ENCODE results near the gene TAPT1. TPM values are rescaled to one million over a fixed set of nuclear protein-coding genes. Genes with fewer than 3 reads are reported as not detected.

Gene TAPT1
- total and polyA plus RNA-seq, 9 donors = 21.2 to 35.2 (median 29.5) TPM

- peak; percentile 46 for DNase-seq
- H3K4me1 ChIP-seq (ENCODE audit: control insufficient read depth, insufficient read depth, low read length) = peaks cover 53% of the 10 kb centered on the region
- no peaks in the 10 kb centered on the region for H3K36me3 ChIP-seq (ENCODE audit: control insufficient read depth, insufficient read depth, low read length)
- H3K4me3 ChIP-seq (ENCODE audit: low read length) = no peak overlapping the region
- H3K9me3 ChIP-seq (replicated peaks; ENCODE audit: control insufficient read depth, low read depth, low read length) = peaks cover 8% of the 10 kb centered on the region
- no peaks in the 10 kb centered on the region for H3K27me3 ChIP-seq (ENCODE audit: control insufficient read depth, insufficient read depth, low read length)
- no peak overlapping the region for H3K27ac ChIP-seq (ENCODE audit: low read length)
Measured at GRCh38 chr4:16140879-16141249, 85.4 kb downstream of the TAPT1 start.

- H3K9me3 ChIP-seq (replicated peaks; ENCODE audit: control insufficient read depth, low read depth, low read length) = peaks cover 8% of the 10 kb centered on the region
- no peak overlapping the region for H3K27ac ChIP-seq (ENCODE audit: low read length)
- no CpG with 5 or more reads among the region's 4 CpGs for WGBS (ENCODE audit: insufficient coverage)
- H3K4me1 ChIP-seq (ENCODE audit: control insufficient read depth, insufficient read depth, low read length) = peaks cover 58% of the 10 kb centered on the region
- H3K27me3 ChIP-seq (ENCODE audit: control insufficient read depth, insufficient read depth, low read length) = no peaks in the 10 kb centered on the region
- H3K4me3 ChIP-seq (ENCODE audit: low read length) = no peak overlapping the region
- H3K36me3 ChIP-seq (ENCODE audit: control insufficient read depth, insufficient read depth, low read length) = no peaks in the 10 kb centered on the region
- DNase-seq = no peak
Measured at GRCh38 chr4:16140231-16140878, 85.9 kb downstream of the TAPT1 start.

GRCh38 chr4:16139066-16139945 is 87.0 kb downstream of the TAPT1 start:
- H3K36me3 ChIP-seq (ENCODE audit: control insufficient read depth, insufficient read depth, low read length) = no peaks in the 10 kb centered on the region
- peaks cover 8% of the 10 kb centered on the region for H3K9me3 ChIP-seq (replicated peaks; ENCODE audit: control insufficient read depth, low read depth, low read length)
- no peaks in the 10 kb centered on the region for H3K27me3 ChIP-seq (ENCODE audit: control insufficient read depth, insufficient read depth, low read length)
- no peak for DNase-seq
- no peak overlapping the region for H3K4me3 ChIP-seq (ENCODE audit: low read length)
- 97% methylated on average over 5 of the region's 8 CpGs for WGBS (ENCODE audit: insufficient coverage)
- no peak overlapping the region for H3K27ac ChIP-seq (ENCODE audit: low read length)
- peaks cover 60% of the 10 kb centered on the region for H3K4me1 ChIP-seq (ENCODE audit: control insufficient read depth, insufficient read depth, low read length)

- Histone ChIP-seq H3K4me1 (ENCODE audit: control insufficient read depth, insufficient read depth, low read length) (peaks cover 56% of the 10 kb centered on the region), H3K27me3 (ENCODE audit: control insufficient read depth, insufficient read depth, low read length) (no peaks in the 10 kb centered on the region), H3K27ac (ENCODE audit: low read length) (peak overlapping the region; percentile 82), H3K9me3 (replicated peaks; ENCODE audit: control insufficient read depth, low read depth, low read length) (peaks cover 4% of the 10 kb centered on the region), H3K36me3 (ENCODE audit: control insufficient read depth, insufficient read depth, low read length) (no peaks in the 10 kb centered on the region), H3K4me3 (ENCODE audit: low read length) (no peak overlapping the region)
- 82% methylated on average over 2 of the region's 5 CpGs for WGBS (ENCODE audit: insufficient coverage)
- DNase-seq = peak; percentile 89
Measured at GRCh38 chr4:16136827-16137226, 89.4 kb downstream of the TAPT1 start.

GRCh38 chr4:16136311-16136710 is 90.0 kb downstream of the TAPT1 start:
- DNase-seq = peak; percentile 83
- WGBS (ENCODE audit: insufficient coverage) = no CpG with 5 or more reads among the region's 1 CpG

GRCh38 chr4:16133406-16133805 is 92.9 kb downstream of the TAPT1 start:
- Histone ChIP-seq H3K9me3 (replicated peaks; ENCODE audit: control insufficient read depth, low read depth, low read length) (peaks cover 4% of the 10 kb centered on the region), H3K4me1 (ENCODE audit: control insufficient read depth, insufficient read depth, low read length) (peaks cover 27% of the 10 kb centered on the region), H3K27ac (ENCODE audit: low read length) (no peak overlapping the region), H3K27me3 (ENCODE audit: control insufficient read depth, insufficient read depth, low read length) (no peaks in the 10 kb centered on the region), H3K36me3 (ENCODE audit: control insufficient read depth, insufficient read depth, low read length) (no peaks in the 10 kb centered on the region), H3K4me3 (ENCODE audit: low read length) (no peak overlapping the region)
- DNase-seq = no peak
- WGBS (ENCODE audit: insufficient coverage) = no CpG with 5 or more reads among the region's 1 CpG

More at GRCh38 chr4:16136311-16136710, 90.0 kb downstream of the TAPT1 start:
- no peak overlapping the region for H3K4me3 ChIP-seq (ENCODE audit: low read length)
- peaks cover 53% of the 10 kb centered on the region for H3K4me1 ChIP-seq (ENCODE audit: control insufficient read depth, insufficient read depth, low read length)
- H3K27ac ChIP-seq (ENCODE audit: low read length) = peak overlapping the region; percentile 82
- no peaks in the 10 kb centered on the region for H3K27me3 ChIP-seq (ENCODE audit: control insufficient read depth, insufficient read depth, low read length)
- H3K36me3 ChIP-seq (ENCODE audit: control insufficient read depth, insufficient read depth, low read length) = no peaks in the 10 kb centered on the region
- H3K9me3 ChIP-seq (replicated peaks; ENCODE audit: control insufficient read depth, low read depth, low read length) = peaks cover 4% of the 10 kb centered on the region

GRCh38 chr4:16131293-16131692 is 95.0 kb downstream of the TAPT1 start:
- H3K36me3 ChIP-seq (ENCODE audit: control insufficient read depth, insufficient read depth, low read length) = no peaks in the 10 kb centered on the region
- H3K9me3 ChIP-seq (replicated peaks; ENCODE audit: control insufficient read depth, low read depth, low read length) = peaks cover 4% of the 10 kb centered on the region
- H3K4me1 ChIP-seq (ENCODE audit: control insufficient read depth, insufficient read depth, low read length) = peaks cover 15% of the 10 kb centered on the region
- H3K27me3 ChIP-seq (ENCODE audit: control insufficient read depth, insufficient read depth, low read length) = no peaks in the 10 kb centered on the region
- WGBS (ENCODE audit: insufficient coverage) = no CpG with 5 or more reads among the region's 1 CpG
- H3K27ac ChIP-seq (ENCODE audit: low read length) = no peak overlapping the region
- DNase-seq = no peak
- H3K4me3 ChIP-seq (ENCODE audit: low read length) = no peak overlapping the region

GRCh38 chr4:16129336-16129735 is 96.9 kb downstream of the TAPT1 start:
- no peak for DNase-seq
- Histone ChIP-seq H3K9me3 (replicated peaks; ENCODE audit: control insufficient read depth, low read depth, low read length) (no peaks in the 10 kb centered on the region), H3K36me3 (ENCODE audit: control insufficient read depth, insufficient read depth, low read length) (no peaks in the 10 kb centered on the region), H3K4me3 (ENCODE audit: low read length) (no peak overlapping the region), H3K27me3 (ENCODE audit: control insufficient read depth, insufficient read depth, low read length) (no peaks in the 10 kb centered on the region), H3K4me1 (ENCODE audit: control insufficient read depth, insufficient read depth, low read length) (peaks cover 13% of the 10 kb centered on the region), H3K27ac (ENCODE audit: low read length) (no peak overlapping the region)
- WGBS (ENCODE audit: insufficient coverage) = no CpG with 5 or more reads among the region's 1 CpG

GRCh38 chr4:16126714-16127113 is 99.6 kb downstream of the TAPT1 start:
- 67% methylated on average over 1 of the region's 1 CpG for WGBS (ENCODE audit: insufficient coverage)
- Histone ChIP-seq H3K36me3 (ENCODE audit: control insufficient read depth, insufficient read depth, low read length) (no peaks in the 10 kb centered on the region), H3K9me3 (replicated peaks; ENCODE audit: control insufficient read depth, low read depth, low read length) (no peaks in the 10 kb centered on the region), H3K27ac (ENCODE audit: low read length) (no peak overlapping the region), H3K4me1 (ENCODE audit: control insufficient read depth, insufficient read depth, low read length) (peaks cover 28% of the 10 kb centered on the region), H3K4me3 (ENCODE audit: low read length) (no peak overlapping the region), H3K27me3 (ENCODE audit: control insufficient read depth, insufficient read depth, low read length) (no peaks in the 10 kb centered on the region)
- no peak for DNase-seq

GRCh38 chr4:16125571-16126445 is 100.5 kb downstream of the TAPT1 start:
- WGBS (ENCODE audit: insufficient coverage) = 67% methylated on average over 5 of the region's 8 CpGs
- H3K36me3 ChIP-seq (ENCODE audit: control insufficient read depth, insufficient read depth, low read length) = no peaks in the 10 kb centered on the region
- no peak overlapping the region for H3K27ac ChIP-seq (ENCODE audit: low read length)
- no peaks in the 10 kb centered on the region for H3K27me3 ChIP-seq (ENCODE audit: control insufficient read depth, insufficient read depth, low read length)
- peaks cover 28% of the 10 kb centered on the region for H3K4me1 ChIP-seq (ENCODE audit: control insufficient read depth, insufficient read depth, low read length)
- DNase-seq = no peak
- H3K9me3 ChIP-seq (replicated peaks; ENCODE audit: control insufficient read depth, low read depth, low read length) = no peaks in the 10 kb centered on the region
- H3K4me3 ChIP-seq (ENCODE audit: low read length) = no peak overlapping the region

Data from muscle of leg (tissue), 11 donors.